Fibroblast of skin of left biceps (primary cell): ENCODE measurements around the gene ATP6V0E2.
"Not testable (repeated sequence)": the region's sequence is repeated elsewhere in the genome, so short reads cannot be mapped to it uniquely, and the experiment has no call there.

Experiments
- DNase-seq, 2 experiments: peaks; one replicate each; pipeline ENCODE4 v3.0.0-alpha.2; 2013; ENCODE audit warnings: low read depth in 2 of 2

Gene ATP6V0E2

GRCh38 chr7:149879766-149880637, 6.2 kb downstream of the ATP6V0E2 start:
- no peak for DNase-seq

GRCh38 chr7:149880638-149881311, 7.0 kb downstream of the ATP6V0E2 start:
- DNase-seq = no peak

- no peak for DNase-seq
These were observed 7.8 kb downstream of the ATP6V0E2 start for GRCh38 chr7:149881328-149882247.

DNA sequence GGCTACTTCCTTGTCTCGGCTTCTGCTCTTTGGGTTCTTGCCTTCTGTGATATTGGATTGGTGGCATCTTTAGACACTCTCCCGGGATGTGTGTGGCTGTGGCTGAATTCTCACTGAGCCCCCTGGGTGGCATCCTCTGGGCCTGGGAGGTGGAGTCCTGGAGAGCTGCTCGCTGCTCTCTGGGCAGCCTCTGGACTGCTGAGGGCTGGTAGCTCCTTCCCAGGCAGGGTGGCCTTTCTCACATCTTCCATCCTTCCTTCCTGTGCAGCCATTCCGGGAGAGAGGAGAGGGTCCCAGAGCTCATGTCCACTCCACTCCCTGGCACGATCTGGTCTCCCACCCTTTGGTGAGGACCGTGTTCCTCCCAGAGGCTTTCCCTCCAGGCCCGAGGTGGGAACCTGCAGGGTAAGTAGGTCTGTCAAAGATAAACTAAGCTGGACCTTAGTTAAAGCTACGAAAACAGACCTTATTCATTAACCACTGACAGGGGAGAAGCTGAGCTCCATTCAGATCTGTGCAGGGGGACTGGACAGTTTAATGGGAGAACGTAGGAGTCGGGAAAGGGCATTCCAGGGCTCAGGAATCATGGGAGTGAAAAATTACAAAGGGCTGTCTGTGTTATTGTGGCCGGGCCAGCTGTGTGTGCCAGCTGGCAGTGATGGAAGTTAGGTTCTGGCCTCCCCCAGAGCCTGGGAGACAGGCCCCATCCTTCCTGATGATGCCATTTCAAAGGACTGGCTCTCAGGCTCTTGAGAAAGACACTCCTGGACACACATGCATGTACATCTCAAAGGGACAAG, 8.7 kb downstream of the ATP6V0E2 start:
- DNase-seq = no peak

DNA sequence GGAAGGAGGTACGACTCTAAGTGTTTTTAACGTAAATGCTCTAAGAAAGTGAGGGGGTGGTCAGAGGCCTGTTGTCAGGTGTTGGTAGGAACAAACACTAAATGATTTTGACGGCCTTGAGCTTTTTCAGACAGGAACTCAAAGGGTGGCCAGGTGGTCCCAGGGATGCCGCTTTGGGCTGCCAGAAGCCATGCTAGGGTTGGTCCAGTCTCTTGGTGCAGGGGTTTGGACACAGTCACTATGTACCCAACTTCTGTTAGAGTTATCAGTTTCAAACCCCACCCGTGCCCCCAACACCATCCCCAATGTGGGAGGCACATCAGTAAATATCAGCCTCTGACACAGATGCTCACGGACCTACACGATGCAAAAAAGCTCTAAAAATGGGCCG, 9.3 kb downstream of the ATP6V0E2 start:
- DNase-seq = no peak

DNA sequence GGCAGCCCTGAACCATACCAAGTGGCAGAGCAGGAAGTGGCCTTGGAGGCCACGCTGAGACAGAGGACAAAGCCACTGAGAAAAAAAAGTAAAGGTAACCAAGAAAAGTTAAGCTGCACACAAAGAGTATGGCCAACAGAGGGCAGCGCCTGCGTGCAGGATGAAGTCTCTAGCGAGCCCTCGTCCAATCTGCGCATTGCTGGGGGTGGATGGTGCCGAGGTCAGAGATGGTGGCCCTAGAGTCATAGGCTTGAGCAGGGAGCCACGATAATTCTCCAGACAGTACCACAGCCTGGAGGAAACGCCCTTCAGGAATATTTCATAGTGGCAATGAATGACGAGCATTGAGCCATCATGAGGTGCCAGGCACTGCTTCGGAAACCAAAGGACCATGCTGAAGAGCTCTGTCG, 9.7 kb downstream of the ATP6V0E2 start:
- no peak for DNase-seq

DNA sequence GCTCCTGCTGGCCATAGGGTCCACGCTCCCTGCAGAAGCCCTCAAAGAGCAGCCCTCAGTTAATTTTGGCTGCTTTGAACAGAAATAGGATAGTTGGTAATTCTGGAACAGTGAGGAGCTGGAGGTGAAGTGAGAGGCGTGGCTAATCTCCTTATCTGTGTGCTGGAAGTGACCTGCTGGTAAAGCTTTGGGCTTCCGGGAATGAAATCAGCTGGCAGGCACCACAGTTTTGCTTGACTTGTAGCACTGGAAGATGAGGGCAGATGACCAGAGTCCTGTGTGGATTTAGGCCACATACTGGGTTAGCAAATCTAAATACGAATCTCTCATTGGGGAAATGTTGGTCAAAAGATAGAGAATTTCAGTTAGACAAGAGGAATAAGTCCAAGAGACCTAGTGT, 10.2 kb downstream of the ATP6V0E2 start:
- DNase-seq = no peak

GRCh38 chr7:149884541-149884940, 10.8 kb downstream of the ATP6V0E2 start:
- no peak for DNase-seq

DNA sequence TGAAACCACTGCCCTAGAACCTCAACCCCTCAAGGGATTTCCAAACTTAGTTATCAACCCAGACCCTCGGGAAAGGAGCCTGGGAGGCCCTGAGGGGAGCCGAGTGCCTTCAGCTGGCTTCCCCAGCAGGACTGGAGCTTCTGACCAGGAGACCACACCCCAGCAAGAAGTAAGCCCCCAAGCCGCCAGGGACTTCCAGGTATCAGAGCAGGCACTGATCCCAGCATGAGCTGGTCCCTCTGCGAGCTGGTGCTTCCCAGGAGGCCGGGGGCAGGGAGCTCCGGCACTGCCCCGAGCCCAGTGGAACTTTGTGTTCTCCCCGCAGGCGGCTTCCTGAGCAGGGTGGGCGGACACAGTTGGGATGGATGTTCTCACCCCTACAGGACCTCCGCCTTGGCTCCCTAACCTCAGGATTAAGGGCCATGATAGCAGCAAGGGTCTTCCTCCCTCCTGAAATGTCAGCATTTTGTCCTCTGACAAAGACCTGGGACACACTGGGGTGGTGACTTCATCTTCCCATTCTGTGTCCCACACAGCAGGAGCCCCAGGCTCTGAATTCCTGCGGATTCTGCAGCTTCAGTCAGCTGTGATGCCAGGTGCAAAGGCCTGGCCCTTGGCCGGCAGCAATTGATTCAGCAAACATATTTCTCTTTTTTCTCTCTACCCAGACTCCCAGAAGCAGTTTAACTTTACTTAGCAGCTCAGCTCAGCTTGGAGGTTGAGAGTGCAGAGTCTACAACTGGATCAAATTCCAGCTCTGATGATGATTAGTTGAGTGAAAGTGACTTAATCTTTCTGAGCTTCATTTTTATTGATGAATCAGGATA, 11.6 kb downstream of the ATP6V0E2 start:
- no peak for DNase-seq

GRCh38 chr7:149886018-149886415, 12.2 kb downstream of the ATP6V0E2 start:
- DNase-seq = no peak

- DNase-seq = no peak
These were observed 13.5 kb downstream of the ATP6V0E2 start for GRCh38 chr7:149887311-149887710.

- DNase-seq = not testable (repeated sequence)
These were observed 16.9 kb downstream of the ATP6V0E2 start for GRCh38 chr7:149890715-149891114.

GRCh38 chr7:149894957-149895356, 21.2 kb downstream of the ATP6V0E2 start:
- DNase-seq = not testable (repeated sequence)

GRCh38 chr7:149907776-149908376, 34.1 kb downstream of the ATP6V0E2 start:
- not testable (repeated sequence) for DNase-seq

- DNase-seq = not testable (repeated sequence)
These were observed 36.5 kb downstream of the ATP6V0E2 start for GRCh38 chr7:149910219-149910618.

DNA sequence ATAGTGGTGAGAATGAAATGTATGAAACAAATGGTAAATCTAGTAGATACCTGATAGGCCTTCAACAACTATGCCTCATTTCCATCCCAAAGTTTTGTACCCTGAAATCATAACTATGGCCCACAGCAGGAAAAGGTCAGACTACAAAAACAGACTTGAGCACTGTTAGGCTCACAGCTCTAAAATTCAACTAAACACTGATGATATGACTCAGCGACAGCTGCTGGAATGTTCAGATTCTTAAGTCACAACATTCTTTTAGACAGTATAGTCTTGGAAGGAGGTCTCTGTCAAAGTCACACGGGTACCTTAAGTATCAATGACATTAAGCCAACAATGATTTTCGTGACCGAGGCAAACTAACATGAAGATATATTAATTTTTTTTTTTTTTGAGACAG, 38.4 kb downstream of the ATP6V0E2 start:
- DNase-seq = not testable (repeated sequence)

- DNase-seq = not testable (repeated sequence)
These were observed 52.6 kb downstream of the ATP6V0E2 start for GRCh38 chr7:149926414-149926813.
